GM11168 (cell line): Measurements from ENCODE around the gene GAMT.

Source experiments
- in situ Hi-C: fragments of 300-500 bp; cut with MboI; formaldehyde crosslinking; loops from one replicate; pipeline ENCODE4 v1.12.0; 2022; ENCODE audit warnings: low sequenced_read_pairs; ENCODE audit not compliant: unreplicated experiment

The GAMT gene

DNA sequence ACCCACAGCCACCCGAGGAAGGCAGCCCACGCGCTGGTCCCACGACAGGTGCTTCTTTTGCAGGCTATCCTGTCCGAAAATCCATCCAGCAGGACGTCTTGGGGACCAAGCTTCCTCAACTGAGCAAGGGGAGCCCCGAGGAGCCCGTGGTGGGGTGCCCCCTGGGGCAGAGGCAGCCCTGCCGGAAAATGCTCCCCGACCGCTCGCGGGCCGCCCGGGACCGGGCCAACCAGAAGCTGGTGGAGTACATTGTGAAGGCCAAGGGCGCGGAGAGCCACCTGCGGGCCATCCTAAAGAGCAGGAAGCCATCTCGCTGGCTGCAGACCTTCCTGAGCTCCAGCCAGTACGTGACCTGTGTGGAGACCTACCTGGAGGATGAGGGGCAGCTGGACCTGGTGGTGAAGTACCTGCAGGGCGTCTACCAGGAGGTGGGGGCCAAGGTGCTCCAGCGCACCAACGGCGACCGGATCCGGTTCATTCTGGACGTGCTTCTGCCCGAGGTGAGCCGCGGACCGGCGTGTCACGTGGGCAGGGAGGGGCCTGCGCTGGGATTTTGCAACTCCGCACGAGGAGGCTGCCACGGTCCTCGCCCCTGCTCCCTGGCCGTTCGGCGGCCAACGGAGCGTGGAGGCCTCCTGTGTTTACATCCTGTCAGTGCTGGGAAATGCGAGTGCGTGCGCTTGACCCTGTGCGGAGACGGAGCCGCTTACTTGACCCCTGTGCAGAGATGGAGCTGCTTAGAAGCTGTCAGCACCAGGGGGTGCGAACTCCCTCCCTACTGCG is 30.6 kb downstream of the GAMT start:
- in situ Hi-C loops, result loop anchor here (5.0 kb wide), 1 partner anchor 78 kb away; no protein-coding TSS in a partner anchor

DNA sequence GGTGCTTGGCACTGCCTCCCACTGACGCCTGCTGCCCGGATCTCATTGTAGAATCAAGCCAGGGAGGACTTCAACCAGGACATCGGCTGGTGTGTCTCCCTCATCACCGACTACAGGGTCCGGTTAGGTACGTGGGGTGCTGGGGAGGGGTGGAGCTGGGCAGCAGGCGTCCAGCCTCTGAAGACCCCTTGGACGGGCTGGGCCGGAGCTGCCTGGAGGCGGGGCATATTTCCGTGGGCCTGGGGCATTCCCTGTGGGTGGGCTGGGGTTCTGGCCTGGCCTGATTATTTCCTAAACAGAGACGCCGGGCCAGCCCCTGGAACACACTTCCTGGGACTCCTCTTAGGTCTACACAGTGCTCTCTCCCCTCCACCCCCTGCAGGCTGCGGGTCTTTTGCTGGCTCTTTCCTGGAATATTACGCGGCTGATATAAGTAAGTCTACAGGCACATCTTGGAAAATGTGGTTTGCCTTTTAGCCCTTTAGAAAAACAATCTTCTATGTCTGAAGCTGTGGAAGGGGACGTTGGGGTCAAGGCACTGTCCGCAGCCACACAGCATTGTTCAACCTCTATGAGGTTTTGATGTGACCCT is 32.0 kb downstream of the GAMT start:
- in situ Hi-C loops, result loop anchor here (5.0 kb wide), 1 partner anchor 52 kb away; no protein-coding TSS in a partner anchor

DNA sequence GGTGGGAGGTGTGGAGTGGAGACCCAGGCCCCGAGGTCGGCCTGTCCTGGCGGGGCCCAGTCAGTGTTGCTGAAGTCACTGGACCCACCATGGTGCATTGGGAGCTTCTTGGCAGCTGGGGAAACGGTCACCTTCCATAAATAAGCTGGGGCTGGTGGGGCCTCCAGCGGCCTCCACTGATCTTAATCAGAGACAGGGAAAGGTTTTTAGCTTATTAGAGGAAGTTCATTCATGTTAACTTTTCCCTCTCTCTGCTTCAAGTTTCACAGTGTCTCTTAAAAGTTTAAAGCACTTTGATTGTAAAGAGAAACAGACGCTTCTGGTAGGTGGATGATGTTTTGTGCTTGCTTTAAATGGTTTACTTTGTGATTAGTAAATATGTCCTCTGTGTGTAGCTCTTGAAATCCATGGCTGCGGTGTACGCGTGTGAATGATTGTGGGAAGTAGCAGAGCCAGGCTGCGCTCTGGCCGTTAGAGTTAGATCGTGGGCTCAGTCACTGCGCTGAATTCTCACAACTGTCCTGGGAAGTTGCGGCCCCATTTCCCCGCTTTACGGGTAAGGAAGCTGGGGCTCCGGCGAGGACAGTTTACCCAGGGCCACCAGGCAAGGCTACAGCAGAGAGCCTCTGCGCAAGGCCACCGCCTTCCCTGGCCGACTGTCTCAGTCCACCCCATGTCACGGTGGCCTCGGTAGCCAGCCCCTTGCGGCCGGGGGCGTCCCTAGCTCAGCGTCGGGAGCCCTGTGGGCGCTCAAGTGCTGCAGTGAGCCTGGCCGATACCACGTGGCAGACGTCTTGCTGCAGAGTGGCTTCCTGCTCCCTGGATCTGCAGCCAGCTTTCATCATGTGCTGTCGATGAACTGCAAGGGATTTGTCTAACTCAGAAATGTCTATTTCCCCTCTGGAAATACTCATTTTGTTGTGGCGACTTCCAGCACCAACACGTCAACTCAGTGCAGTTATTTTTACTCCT is 34.2 kb downstream of the GAMT start:
- in situ Hi-C loops, result loop anchor here (5.0 kb wide), 1 partner anchor 50 kb away; no protein-coding TSS in a partner anchor

DNA sequence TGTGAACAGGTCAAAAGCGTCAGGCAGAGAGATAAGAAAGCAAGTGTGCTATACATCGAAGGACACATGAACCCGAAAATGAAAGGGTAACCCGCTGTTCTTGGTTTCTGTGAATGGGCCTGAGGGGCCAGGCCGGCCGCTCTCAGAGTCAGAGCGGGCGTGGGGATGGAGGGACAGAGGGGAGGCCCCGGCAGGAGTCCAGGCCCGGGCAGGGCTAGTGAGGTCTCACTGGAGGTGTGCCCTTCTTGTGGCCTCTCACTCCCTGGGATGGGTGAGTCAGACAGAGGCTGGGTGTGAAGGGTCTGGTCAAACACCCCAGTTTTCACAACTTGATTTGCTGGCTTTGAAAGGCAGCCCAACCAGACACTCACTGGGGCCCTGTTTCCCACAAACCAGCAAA is 35.0 kb downstream of the GAMT start:
- in situ Hi-C loops, result loop anchor here (5.0 kb wide), 1 partner anchor 49 kb away; no protein-coding TSS in a partner anchor

DNA sequence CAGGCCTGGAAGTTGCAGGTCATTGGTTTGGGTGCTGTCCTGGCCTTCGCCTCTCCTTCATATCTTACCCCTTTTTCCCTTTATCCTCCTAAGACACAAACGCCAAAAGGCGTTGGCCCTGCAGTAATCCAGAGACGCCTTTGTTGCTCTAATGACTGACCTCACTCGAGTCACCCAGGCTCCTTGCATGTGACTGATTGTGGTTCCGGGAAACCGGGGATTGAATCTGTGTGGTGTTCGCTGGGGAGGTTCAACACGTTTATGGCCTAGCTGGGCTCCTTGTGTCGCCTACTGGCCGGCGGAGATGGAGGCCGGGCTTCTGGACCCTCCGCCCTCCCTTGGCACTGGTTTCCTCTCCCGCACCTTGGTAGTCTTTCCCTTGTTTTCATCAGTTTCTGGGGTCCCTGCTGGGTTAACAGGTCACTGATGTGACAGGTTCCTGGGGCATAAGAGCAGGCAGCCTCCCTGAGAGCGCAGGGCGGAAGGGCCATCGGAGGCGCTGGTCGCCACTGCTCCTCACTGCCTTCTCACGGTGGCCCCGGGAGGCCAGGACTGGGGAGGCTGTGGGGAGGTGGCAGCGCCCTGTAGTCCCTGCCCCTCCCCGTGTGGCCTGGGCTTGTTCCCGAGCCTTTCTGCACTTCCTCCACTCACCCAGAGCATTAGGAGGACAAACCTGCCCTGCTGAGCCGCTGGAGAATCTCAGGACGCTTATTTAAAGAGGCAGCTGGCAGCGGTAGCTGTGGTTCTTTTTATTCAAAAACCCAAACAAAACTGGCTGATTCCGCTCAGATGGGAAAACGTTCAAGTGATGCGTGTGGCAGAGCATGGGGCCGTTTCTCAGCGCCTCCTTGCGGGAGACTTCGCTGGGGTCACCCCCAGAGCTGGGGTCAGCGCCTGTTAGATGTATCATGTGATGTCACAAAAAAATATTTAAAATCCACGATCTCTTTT is 35.7 kb downstream of the GAMT start:
- in situ Hi-C loops, result loop anchor here (5.0 kb wide), 1 partner anchor 48 kb away; no protein-coding TSS in a partner anchor

DNA sequence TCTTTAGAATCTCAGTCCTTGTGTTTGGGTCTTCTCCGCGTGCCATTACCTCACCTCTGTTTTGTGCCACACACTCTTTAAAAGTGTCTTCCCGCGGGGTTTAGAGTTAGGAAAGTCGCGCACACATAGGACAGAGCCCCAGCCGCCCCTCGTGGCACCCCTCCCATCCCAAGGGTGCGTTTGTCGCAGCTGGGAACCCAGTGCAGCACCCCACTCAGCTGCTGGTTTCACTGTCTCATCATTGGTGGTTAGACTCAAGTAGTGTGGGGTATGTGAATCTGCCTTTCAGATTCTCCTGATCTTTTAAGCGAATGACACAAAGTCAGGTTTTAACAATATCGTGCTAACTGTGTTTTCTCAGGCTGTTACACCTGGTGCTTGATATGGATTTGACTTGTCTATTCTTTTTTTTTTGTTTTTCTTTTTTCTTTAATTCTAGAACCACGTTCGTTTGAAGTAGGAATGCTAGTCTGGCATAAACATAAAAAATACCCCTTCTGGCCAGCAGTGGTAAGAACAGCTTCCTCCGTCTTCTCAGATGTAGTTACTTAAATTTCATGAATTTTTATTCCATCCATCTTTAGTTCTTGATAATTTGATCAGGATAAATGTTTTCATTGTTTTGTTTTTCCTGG is 37.2 kb downstream of the GAMT start:
- in situ Hi-C loops, result no loop called here

DNA sequence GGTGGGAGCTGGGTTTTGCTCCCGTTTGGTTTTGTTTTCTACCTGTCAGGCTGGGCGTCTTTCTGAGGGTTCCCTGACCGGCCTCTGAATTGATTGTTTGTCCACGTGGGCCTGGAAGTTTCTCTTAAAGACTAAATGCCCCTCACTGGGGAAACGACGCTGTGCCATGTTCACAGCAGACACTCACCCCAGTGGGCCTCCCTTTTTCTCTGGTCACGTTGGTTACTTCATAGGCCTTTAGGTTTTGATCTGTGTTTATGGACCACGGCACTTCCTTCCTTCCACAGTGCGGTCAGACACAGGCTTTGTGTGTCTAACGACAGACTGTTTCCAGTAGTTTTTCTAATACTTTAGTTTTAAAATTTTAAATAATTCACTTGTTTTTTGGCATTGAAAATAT is 37.7 kb downstream of the GAMT start:
- in situ Hi-C loops, result no loop called here

DNA sequence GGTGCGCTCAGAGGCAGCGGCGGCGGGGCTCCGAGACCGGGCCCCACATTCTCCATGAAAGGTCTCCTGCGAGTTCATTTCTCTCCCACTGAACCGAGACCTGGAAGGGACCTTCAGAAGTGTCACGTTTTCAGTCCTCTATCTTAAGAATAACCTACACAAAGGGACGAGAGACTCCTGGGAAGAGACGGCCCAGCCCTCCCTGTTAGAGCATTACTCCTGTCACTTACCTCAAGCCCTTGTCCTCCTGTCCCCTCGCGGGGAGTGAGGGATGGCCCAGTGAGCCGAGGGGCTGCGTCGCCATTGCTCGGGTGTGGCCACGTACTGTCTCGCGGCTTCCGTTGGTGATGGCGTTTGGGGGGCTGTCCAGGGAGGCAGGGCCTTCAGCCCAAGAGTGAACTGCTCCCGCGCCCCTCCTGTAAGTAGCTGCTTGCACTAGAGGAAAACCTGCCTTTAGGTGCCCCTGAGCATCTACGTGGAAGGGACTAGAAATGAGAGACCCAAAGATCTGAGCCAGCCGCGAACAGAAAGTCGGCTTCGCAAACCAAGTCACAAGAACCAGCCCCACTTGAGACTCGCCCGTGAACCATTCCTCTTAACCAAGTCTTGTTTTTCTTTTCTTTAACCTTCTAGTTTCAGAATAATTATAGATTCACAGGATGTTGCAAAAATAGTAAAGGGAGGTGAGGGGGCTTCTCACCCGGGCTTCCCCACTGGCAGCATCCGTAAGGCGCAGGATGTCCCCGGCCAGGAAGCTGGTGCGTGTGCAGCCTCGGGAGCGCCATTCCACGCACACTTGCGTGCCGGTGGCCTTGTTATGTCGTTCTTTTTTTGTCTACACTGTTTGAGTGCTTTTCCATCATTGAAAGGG is 38.7 kb downstream of the GAMT start:
- in situ Hi-C loops, result no loop called here

DNA sequence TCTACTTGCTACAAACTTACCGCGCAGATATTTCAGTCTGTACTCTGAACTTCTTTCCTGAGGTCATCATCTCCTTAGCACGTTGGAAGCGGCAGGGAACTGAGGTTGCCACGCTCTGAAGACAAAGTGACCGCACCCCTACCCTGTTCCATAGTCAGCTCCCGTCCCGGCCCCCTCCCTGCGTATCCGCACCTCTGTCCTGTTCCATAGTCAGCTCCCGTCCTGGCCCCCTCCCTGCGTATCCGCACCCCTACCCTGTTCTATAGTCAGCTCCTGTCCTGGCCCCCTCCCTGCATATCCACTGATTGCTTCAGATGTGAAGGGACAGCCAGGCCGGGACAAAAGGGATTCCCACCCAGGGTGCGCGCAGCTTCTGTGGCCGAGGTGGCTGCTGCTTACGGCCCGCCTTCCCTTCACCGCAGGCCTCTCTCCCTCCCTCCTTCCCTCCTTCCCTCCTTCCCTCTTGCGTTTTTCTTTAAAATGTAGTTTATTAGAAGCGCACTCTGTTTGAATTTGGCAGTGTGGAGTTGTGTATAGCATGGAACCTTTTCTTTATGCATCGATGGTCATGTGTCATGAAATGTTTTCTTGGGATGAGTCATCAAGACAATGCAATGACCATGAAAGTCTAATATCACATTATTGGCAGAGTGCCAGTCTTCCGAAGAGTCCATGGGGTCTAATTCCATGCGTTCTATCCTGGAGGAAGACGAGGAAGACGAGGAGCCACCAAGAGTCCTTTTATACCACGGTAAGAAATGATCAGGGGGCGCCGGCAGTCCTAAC is 39.5 kb downstream of the GAMT start:
- in situ Hi-C loops, result no loop called here

DNA sequence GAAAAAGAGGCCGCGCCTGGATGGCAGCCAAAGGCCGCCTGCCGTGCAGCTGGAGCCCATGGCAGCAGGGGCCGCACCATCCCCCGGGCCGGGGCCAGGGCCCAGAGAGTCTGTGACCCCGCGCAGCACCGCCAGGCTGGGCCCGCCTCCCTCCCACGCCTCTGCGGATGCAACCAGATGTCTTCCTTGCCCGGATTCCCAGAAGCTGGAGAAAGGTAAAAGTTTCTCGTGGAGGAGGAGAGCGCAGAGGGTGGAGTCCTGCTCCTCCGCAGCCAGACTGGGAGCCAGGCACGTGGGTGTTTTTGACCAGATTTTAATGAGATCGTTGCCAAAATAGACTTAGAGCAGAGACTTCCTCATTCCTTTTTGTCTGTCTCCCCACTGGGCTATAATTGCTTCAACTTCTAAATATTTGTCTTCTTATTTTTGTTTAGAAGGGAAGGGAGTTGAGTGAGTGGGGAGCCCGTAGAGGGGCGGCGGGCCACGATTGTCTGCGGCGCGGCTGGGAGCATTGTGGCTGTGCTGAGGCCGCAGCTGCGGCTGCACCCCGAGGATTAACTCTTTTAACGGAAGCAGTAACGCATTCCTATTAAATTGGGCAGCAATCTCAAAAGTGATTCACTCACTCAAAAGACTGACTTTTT is 40.4 kb downstream of the GAMT start:
- in situ Hi-C loops, result no loop called here

DNA sequence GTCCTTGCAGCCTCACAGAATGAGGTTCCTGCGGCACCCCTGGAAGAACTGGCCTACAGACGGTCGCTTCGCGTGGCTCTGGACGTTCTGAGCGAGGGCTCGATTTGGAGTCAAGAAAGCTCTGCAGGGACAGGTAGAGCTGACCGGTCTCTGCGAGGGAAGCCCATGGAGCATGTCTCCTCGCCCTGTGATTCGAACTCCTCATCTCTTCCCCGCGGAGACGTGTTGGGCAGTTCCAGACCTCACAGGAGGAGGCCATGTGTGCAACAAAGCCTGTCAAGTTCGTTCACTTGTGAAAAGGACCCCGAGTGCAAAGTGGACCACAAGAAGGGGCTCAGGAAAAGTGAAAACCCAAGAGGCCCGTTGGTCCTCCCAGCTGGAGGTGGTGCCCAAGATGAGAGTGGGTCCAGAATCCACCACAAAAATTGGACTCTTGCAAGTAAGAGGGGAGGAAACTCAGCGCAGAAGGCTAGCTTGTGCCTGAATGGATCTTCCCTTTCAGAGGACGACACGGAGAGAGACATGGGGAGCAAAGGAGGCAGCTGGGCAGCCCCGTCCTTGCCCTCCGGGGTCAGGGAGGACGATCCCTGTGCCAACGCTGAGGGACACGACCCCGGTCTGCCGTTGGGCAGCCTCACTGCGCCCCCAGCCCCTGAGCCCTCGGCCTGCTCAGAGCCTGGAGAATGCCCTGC is 41.1 kb downstream of the GAMT start:
- in situ Hi-C loops, result no loop called here

DNA sequence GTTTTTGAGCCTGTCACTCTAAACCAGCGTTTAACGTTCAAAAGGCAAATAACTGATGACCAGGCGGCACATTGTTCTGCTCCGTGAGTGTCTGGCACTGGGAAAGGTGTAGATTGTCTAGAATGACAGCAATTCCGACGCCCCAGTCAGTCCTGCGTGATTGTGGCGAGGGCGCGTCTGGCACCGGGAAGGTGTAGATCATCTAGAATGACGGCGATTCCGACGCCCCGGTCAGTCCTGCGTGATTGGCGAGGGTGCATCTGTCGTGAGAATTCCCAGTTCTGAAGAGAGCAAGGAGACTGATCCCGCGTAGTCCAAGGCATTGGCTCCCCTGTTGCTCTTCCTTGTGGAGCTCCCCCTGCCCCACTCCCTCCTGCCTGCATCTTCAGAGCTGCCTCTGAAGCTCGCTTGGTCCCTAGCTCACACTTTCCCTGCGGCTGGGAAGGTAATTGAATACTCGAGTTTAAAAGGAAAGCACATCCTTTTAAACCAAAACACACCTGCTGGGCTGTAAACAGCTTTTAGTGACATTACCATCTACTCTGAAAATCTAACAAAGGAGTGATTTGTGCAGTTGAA is 43.7 kb downstream of the GAMT start:
- in situ Hi-C loops, result no loop called here

DNA sequence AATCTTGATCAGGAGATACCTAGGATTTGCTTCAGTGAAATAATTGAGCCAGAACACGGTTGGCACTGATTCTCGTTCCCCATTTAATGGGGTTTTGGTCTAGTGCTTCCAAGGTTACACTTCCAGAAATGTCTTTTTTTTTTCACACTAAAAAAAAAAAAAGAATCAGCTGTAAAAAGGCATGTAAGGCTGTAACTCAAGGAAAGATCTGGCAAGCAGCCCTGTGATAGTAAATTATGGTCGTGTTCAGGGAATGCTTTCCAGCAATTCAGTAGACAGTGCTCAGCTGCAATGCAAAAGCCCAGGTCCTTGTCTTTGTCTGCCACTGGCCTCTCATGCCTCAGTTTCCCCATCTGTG is 44.9 kb downstream of the GAMT start:
- in situ Hi-C loops, result no loop called here

DNA sequence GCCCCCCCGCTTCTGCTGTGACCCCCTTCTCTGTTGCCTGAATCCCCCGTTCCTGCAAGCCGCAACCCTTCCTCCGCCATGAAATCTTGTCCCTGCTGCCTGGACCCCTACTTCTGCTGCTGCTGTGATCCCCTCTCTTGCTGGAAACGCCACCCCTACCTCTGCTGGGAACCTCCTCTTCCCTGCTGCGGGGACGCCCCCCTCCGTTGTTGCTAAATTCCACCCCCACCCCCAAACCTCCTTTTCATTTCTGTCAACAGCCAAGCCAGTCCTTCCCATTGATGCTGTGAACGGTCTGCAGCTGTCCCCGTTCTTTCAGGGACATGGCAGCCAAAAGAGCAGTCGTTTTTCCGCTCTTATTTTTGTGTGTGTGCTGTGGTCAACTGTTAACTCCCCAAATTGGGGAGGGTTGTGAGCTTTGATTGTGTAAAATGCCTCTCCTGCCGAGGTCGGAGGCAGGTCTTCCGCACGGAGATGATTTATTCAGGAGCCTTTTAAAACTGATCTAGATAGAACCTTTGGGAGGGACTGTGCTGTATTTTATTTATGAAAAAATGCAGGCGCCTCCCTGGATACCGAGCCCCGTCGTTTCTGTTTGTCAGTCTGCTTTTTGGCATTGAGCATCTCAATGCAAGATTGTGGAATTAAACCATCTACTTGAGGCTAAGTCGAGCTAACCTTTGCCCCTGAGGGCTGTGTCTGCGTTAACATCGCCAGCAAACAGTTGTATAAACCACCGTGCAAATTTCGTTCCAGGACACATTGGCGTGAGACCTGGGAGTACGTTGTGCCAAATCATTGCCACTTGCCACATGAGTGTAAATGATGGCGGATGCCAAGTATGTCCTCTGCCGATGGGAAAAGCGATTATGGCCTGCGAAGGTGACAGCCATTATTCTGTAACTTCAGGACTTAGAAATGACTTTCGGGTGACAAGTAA is 45.5 kb downstream of the GAMT start:
- in situ Hi-C loops, result no loop called here

DNA sequence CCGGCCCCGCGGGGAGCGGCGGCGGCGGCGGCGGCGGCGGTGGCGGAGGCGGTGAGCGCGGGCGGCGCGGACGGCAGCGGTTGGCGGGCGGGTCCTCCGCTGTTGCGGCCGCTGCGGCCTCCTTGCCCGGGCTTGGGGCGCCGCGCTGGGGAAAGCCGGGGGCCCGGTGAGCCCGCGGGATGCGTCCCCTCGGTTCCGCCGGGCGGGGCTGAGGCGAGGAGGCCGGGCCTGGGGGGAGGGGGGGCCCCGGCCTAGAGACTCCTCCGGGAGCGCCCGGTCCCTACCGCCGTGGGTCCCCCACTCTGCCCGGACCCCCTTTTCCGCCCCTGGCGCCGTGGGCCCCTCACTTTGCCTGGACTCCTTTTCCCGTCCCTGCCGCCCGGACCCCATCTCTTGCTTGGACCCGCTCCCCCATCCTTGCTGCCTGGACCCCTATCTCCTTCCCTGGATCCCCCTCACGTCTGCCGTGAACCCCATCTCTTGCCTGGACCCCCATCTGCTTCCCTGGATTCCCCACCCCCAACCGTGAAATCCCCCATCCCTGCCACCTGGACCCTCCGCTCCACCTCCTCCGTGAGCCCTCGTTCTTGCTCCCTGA is 46.3 kb downstream of the GAMT start:
- in situ Hi-C loops, result no loop called here
